ENCODE data around the gene SFXN4.
"Not testable (repeated sequence)": the region's sequence is repeated elsewhere in the genome, so short reads cannot be mapped to it uniquely, and the experiment has no call there.

SFXN4 gene

DNA sequence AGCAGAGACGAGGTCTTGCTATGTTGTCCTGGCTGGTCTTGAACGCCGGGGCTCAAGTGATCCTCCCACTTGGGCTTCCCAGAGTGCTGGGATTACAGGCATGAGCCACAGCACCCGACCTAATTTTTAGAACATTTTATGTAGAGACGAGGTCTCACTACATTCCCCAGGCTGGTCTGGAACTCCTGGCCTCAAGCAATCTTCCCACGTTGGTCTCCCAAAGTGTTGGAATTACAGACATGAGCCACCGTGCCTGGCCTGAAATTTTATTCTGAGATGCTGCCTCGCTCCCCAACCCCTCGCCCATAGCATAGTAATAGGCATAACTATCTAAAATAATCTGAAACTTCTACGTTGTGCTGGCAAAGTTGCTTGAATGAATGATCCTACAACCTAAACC, 21.9 kb downstream of the SFXN4 start:
- DNase-seq (ENCODE audit: low spot score): no peak

DNA sequence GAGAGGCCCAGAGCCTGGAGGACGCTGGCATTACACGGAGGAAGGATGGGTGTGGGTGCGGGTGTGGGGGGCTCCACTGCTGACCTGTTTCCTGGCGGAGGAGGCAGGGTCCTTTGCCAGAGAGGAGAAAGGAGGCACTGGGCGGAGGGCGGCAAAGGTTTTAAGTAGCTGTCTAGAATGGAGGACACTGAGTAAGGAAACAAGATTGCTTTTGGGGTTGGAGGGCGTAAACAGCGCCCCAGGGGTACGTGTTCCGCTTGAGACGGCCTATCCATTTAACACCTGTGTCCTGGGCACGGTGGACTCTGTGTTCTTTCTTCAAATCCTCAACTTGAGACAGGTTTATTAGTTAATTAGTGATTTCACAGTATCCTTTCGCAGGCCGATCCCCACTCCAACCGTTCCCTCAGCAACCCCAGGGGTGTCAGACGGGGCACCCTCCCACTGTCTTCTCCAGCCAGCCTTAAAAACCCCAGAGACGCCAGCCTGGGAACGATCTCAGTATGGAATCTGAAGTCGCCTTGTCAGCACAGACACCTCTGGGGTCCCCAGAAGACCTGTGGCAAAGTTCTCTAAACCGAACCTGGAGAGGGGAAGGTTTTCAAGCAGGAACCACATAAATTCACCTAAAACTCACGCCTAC, 24.8 kb downstream of the SFXN4 start:
- DNase-seq (ENCODE audit: low spot score): no peak

DNA sequence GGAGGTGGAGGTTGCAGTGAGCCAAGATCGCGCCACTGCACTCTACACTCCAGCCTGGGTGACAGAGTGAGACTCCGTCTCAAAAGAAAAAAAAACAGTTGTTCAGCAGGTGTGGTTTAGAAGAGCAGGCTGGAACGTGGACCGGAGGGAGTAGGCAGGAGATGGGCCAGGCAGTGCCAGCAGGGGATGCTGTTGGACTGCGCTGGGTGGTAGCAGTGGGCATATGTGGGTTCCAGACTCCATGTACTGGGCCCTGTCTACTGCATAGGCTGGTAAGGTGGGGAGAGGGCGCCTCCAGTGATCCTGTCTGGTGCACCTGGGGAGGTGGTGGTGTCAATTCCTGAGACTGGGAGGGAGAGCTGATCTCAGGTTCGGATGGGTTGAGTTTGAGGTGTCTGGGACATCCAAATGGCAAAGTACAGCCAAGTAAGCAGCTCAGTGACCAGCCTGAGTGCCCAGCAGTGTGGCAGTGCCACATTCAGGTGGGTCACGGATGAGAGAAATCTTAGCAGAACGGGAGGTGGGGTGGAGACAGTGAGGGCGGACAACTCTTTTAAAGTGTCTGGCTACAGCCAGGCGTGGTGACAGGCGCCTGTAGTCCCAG, 25.9 kb downstream of the SFXN4 start:
- peak; percentile 28 for DNase-seq (ENCODE audit: low spot score)

DNA sequence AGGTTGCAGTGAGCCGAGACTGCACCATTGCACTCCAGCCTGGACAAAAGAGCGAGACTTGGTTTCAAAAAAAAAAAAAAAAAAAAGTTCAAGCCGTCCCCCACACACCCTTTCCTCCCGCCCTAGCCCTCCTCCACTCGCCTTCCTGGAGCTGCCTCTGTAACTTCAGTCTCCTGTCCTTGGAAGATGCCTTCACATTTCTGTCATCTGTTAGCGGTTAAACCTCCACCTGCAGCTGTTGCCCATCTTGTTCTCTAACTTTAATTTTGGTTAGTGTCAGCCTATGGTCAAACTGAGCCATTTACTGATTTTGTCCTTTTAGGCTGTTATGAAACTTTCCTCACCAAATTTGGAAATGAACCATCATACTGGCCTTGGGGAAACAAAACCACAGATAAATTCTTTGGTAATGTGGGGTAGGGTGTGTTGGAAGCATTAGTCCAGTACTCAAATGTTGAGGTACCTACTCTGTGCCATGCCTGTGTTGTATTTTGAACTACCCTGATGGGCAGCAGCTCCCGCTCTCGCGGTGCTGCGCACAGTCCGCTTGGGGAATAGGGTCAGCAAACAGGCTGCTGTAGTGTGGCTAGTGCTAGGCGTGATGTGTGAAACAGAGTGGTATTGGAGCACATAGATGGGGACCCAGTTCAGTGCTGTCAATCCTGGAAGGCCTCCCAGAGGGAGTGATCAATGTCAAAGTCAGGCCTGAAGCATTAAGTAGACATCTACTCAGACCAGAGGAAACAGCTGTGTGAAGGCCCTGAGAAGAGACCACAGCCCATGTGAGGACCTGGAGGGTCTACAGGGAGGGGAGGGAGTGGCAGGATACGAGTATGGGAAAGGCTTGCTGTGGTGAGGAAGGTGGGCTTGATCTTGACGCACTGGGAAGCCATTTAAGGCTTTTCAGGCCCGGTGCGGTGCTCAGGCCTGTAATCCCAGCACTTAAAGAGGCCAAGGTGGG, 26.9 kb downstream of the SFXN4 start:
- DNase-seq (ENCODE audit: low spot score): no peak

DNA sequence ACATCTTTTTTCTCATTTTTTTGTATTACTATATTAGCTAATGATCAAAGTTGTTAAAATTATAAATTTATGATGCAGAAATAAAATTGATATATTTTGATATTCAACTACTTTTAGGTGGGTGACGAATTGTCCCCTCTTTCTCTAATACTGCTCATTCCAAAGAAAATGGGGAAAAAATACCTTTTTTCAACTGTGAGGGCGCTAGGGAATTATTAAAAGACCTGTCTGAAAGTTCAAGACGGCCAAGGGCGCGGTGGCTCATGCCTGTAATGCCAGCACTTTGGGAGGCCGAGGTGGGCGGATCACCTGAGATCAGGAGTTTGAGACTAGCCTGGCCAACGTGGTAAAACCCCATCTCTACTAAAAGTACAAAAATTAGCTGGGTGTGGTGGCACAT, 27.6 kb downstream of the SFXN4 start:
- not testable (repeated sequence) for DNase-seq (ENCODE audit: low spot score)

DNA sequence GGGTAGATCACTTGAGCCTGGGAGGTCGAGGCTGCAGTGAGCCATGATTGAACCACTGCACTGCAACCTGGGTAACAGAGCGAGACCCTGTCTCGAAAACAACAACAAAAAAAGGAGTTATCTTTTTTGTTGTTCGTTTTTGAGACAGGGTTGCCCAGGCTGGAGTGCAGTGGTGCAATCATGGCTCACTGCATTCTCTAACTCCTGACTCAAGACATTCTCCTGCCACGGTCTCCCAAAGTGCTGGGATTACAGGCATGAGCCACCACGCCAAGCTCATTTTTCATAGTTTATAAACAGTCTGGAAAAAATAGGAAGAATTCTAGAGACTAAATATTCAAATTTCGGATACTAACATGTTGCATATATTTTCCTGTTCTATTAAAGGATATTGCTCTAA, 29.4 kb downstream of the SFXN4 start:
- no peak for DNase-seq (ENCODE audit: low spot score)

DNA sequence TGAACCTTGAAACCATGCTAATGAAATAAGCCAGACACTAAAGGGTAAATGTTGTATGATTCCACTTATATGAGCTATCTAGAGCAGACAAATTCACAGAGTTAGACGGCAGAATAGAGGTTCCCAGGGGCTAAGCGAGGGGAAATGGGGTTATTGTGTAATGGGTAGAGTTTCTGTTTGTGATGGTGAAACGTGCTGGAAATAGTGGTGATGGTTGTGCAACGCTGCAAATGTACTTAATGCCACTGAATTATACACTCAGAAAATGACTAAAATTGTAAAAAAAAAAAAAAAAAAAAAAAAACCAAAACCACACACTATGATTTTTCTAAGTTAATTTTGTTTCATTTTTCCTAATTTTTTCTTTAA, 30.0 kb downstream of the SFXN4 start:
- DNase-seq (ENCODE audit: low spot score): no peak

DNA sequence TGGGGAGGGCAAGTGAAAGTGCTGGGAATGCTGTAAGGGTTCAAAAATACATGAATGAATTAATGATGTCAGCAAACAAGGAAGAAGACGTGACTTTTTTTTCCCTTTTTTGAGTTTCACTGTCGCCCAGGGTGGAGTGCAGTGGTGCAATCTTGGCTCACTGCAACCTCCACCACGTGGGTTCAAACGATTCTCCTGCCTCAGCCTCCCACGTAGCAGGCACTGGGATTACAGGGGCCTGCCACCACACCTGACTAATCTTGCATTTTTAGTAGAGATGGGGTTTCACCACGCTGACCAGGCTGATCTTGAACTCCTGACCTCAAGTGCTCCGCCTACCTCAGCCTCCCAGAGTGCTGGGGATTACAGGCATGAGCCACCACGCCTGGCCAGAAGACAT, 31.6 kb downstream of the SFXN4 start:
- no peak for DNase-seq (ENCODE audit: low spot score)

DNA sequence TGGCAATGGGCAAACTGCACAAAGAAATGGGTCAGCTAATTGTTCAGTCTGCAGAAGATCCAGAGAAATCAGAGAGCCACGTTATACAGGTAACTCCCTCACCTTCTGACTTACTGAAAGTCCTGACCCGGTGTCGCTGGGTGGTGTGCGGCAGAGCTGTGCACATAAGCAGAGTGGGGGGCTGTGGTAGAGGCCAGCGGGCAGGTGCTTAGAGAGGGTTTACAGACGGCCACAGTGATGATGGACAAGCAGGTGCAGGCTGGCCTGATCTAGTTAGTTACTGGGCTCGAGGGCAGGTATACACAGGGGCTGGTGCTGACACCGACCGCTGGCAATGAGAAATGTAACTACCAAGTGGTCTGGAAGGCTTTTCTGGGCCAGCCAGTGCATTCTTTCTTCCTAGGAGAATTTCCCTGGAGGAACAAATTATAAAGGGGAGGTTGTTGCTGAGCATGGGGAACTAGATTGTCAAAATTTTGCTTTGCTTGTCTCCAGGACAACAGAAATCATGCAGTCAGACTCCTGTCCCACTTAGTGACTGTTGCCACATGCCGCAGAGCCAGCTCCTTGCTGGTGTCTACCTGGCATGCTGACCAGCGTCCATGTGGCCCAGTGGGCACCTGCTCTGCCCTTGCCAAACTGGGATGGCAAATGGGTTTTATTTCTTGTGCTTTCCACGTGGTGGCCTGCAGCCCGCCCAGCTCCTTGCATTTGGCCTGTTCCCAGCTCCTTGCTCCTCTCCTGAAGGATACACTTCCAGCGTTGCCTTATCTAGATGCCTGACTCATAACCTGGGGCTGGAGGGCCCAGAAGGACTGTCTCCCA, 32.8 kb downstream of the SFXN4 start:
- DNase-seq (ENCODE audit: low spot score): no peak

DNA sequence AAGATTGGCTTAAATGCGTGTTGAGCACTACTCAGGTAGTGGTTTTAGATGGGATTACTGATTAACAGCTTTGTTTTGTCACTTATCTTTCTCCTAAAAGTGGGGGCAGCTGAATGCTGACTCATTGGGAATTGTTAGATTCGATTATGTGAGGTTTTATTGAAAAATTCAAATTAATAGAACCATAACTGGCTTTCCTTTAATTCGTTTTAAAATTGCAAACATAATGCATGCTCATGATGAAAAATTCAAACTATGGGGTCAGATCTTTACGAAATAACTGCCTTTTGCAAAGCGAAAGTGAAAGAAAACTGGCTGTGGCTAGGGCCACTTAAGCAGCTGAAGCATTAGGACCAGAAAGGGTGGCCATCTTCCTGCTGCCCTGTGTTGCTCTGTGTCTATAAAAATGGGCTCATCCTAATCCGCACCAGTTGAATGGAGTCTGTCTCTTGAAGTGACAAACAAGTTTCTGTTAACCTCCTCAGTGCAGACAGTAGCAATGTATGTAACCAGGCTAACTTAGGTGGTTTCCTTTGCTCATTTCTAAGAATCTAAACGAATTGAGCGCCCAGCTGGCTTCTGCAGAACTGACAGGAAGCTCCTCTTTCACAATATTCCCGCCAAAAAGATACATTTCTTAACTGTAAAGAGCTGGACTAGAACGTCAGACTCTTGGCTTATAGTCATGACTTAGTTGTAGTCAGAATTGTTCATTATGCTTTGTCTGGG, 33.8 kb downstream of the SFXN4 start:
- no peak for DNase-seq (ENCODE audit: low spot score)

DNA sequence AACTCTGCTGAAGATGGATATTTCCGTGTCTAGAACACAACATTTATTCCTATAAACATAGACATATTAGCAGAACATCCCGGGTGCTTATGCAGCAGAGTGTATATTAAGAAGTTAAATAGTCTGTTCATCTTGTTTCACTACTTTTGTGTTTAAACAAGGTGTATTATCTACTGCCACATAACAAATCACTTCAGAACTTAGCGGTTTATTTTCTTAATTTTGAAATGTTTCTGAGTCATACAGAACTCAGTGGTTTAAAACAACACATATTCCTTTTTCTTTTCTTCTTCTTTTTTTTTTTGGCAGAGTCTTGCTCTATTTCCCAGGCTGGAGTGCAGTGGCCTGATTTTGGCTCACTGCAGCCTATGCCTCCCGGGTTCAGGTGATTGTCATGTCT, 35.8 kb downstream of the SFXN4 start:
- no peak for DNase-seq (ENCODE audit: low spot score)

DNA sequence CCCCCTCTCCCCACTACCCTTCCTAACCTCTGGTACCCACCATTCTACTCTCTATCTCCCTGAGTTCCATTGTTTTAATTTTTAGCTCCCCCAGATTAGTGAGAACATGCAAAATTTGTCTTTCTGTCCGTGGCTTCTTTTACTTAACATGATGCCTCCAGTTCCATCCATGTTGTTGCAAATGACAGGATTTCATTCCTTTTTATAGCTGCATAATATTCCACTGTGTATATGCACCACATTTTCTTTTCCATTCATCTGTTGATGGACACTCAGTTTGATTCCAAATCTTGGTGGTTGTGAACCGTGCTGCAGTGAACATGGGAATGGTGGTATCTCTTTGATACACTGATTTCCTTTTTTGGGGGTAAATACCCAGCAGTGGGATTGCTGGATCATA, 39.6 kb downstream of the SFXN4 start:
- DNase-seq (ENCODE audit: low spot score): no peak

DNA sequence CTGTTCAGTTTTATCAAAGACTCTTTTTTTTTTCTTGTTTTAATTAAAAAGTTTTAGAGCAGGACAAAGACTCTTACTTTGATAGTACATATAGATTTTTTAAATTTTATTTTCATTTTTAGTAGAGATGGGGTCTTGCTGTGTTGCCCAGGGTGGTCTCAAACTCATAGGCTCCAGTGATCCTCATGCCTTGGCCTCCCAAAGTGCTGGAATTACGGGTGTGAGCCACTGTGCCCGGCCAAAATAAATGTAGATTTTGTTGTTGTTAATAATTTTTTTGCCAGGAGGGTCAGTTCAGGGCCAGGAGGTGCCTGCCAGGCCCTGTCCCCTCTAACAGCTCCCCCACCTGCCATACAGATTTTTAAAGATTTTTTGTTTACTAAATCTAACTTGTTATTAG, 44.6 kb downstream of the SFXN4 start:
- no peak for DNase-seq (ENCODE audit: low spot score)

DNA sequence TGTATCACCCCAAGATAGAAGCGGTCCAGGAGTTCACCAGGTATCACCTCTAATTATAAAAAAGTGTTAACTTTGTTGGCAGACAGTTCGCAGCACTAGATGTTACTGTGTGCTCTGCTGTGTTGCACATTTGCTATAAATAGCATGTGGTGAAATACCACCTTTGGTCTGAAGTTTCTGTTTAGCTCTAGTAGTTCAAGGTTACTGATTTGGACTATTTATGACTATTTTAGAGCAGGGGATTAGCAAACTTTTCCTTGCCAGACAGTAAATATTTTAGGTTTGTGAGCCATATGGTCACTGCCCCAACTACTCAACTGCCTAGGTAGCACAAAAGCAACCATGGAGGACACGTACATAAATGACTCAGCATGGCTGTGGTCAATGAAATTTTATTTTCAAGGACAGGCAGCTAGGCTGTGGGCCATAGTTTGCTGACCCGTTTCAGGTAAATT, 45.1 kb downstream of the SFXN4 start:
- DNase-seq (ENCODE audit: low spot score): no peak

DNA sequence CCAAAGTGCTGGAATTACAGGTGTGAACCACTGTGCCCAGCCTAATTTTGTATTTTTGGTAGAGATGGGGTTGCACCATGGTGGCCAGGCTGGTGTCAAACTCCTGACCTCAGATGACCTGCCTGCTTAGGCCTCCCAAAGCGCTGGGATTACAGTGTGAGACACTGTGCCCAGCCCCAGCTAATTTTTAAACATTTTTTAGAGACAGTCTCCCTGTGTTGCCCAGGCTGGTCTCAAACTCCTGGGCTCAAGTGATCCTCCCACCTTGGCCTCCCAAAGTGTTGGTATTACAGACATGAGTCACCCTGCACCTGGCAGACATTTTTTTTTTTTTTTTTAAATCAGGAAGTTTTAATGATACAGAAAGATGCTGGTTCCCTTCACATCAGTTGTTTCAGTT, 46.1 kb downstream of the SFXN4 start:
- no peak for DNase-seq (ENCODE audit: low spot score)

DNA sequence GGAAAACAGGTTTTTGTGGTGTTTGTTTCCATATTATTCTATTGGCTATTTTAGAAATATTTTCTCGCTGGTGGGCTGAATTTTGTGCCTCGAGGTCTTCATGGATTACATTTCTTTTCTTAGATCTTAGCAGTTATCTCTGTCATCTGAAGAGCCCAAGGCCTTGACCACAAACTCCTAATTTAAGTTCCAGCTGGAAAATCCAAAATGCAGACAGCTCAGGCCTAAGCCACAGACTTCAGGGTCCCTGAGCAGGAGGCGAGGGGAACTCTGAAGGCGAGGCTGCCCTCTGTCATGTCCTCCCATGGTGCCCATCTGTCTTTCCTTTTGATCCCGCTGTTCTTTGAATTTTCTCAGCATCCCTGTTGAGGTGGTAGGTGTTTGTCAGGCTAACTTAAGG, 47.3 kb downstream of the SFXN4 start:
- no peak for DNase-seq (ENCODE audit: low spot score)

DNA sequence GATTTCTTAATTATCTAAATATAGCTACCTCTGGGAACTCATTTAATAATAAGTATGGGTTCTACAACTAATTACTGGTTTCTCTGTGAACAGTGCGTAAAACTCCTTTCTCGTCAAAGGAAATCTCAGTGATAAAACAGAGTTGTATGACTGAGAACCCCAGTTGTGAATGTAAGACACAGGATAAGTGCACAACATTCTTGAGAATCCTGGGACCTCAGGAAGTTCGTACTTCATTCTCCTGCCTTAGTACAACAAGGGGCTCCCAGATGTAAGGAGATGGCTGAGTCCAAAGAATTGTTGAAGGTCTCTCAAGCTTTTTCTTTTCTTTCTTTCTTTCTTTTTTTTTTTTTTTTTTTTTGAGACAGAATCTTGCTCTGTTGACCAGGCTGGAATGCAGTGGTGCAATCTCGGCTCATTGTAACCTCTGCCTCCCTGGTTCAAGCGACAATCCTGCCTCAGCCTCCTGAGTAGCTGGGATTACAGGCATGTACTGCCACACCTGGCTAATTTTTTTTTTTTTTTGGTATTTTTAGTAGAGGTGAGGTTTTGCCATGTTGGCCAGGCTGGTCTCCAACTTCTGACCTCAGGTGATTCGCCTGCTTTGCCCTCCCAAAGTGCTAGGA, 49.1 kb downstream of the SFXN4 start:
- no peak for DNase-seq (ENCODE audit: low spot score)

DNA sequence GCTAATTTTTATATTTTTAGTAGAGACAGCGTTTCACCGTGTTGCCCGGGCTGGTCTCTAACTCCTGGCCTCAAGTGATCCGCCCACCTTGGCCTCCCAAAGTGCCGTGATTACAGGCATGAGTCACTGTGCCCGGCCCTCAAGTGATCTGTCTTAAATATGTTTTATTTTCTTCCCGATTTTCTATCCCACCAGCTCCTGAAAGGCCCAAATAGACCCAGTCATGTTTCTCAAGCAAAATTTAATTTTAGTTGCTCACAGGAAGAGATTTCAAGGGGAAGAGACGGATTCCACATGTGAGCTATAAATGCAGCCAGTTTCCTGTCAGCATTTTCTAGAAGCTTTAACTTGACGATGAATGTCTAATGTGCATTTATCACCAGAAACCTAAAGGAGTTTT, 49.6 kb downstream of the SFXN4 start:
- no peak for DNase-seq (ENCODE audit: low spot score)

DNA sequence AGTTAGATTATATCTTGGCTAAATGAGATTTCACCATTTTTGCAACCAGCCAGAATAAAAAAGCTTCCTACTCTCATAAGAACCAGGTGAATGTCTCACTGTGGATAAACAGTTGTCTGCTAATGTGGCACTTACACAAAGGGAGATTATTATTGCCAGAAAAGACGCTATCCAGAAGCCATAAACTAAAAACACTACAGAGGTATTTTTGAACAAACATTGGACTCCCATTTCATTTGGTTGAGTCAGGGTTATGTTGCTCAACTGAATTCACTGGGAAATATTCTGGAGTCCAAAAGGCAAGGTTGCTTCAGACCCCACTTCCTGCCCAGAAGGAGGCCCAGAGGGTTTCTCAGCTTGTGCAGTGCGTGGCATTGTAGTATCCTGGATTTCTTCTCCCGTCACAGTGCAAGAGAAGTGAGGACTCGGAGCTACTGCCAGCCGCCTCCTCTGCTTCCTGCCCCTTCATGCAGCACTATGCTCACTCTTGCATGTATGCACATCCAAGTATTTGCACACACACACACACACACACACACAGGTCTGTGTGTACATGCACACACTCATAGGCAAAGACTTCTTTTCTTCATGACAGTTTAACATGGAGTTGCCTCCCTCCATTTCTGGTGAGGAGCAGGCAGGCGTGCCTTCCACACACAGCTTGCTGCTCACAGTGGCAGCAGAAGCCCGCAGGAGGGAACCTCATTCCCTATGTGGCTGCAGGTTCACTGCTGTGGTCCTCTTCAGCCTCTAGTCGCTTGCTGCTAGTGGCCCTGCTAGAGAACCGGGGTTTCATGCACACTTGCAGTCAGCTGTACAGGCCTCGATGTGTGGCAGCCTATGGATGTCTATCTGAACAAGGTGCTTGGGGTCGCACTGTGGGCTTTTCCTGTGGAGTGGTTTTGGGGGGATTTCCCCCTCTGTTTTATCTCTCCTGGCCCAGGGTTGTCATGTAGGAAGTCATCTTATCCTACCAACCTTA, 51.5 kb downstream of the SFXN4 start:
- no peak for DNase-seq (ENCODE audit: low spot score)

DNA sequence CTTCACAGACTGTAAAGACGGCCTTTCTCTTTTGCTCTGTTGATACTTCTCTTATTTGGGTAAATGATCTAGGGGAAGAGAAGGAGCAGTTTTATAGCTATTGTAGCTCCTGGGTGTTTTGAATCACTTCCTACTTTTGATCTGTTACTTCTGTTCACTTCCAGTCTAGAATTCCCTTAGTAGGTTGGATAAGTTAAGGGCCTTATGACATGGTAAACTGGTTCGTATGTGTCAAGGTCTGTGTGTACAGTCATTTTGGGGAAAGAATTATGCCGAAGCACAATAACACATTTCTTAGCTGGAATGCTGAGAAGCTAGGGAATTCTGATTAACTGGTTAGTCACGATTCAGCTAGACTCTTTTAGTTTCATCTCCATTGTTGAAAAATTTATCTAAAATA, 53.5 kb downstream of the SFXN4 start:
- DNase-seq (ENCODE audit: low spot score): no peak

Measured in kidney capillary endothelial cell (primary cell).